DMS 273 treated with DMSO at 0.1 percent for 48 hours (cell line): ENCODE results near the gene PSMD14.

ENCODE experiments used
- DNase-seq: peaks from one replicate; lab custom pipeline; 2025; lab: John Stamatoyannopoulos, UW

PSMD14 gene

DNA sequence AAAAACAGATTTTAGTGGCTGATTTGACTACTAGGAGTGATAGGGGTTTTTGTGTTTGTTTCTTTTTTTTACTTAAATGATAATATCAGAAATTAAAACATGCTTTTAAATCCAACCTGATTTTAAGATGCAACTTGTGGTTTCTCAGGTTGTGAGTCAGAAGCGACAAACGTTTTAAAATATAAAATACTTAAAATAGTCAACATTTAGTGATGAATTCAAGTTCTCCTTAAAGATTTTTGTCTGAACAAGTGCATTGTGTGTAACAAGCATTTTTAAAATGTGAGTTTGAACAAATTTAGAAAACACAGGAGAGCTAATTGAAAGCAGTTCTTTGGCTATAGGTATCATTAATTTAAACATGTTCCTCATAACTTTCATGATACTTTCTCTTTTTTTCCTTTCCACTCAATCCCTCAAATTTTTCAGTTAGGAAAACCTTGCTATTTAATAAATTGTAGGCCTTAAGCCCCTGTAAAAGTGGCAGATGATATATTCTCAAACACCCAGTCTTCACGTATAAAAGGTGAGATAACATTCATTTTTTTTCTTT, 111.5 kb downstream of the PSMD14 start:
- DNase-seq, result no peak

DNA sequence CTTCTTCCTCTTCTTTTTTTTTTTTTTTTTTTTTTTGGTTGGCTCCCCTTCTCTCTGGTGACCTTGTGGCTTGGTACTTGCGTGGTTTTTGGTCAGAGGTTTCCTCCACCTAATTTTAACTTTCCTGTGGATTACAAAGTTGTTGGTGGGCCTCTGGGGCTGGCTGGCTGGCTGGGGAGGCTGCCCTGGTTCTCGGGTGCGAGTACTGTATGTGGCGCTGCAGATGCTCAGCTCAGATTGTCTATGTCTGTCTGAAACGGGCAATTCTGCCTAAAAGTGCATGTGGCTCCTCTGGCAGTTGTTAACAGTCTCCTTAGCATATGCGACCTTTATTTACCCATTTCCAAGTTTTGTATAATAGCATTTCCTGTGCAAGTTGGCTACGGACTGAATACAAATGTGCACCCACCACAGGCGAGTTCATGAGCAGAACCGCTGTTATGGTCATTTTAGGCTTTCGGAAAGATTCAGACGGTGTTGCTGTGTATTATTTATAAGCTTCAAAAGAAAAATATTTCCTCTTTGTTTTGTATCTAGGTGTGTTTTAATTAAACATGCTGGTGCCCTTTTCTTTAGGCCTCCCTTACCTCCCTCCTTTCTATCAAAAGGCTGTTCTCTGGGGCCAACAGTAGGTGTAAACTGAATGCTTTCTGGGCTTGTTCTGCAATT, 112.3 kb downstream of the PSMD14 start:
- no peak for DNase-seq

DNA sequence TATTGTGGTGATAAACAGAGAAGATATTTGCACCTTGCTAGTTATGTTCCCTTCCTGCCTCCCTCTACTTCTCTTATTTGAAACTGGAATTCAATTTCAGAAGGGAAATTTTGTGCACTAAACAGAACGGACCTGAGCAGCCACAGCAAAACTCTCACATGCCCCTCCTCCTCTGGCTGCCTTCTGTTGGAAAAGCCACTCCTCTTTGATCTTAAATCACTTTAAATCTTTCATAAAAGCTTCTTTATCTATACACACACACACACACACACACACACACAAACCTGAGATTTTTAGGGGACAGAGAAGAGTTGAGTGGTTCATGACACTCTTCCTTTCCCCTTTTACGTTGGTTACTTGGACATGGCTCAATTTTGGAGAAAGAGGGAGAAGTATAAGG, 113.5 kb downstream of the PSMD14 start:
- DNase-seq, result no peak

DNA sequence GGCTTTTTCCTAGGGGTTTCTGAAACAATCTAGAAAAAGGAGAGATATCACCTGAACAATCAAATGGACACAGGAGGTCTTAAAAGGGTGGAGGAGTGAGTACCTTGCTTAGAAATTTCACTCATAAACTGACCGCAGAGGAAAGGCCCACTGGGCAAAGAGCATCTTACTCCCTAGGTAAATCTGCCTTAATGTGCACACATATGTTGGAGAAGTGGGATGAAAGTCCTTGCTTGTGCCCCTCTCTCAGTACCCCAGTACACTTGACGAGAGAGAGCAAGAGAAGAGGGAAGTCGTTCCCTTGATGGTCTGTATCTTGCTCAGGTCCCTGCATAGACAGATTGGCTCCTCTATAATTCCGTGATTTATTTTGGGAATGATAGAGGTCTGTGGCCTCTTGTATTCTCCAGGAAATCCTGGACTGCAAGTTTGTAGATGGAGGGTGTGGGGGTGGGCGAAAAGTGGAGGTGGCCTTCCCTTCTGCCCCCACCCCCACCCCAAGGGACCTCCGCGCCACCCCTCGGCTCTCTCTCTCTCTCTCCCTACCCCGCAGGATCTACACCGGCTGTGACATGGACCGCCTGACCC, 114.7 kb downstream of the PSMD14 start:
- no peak for DNase-seq

DNA sequence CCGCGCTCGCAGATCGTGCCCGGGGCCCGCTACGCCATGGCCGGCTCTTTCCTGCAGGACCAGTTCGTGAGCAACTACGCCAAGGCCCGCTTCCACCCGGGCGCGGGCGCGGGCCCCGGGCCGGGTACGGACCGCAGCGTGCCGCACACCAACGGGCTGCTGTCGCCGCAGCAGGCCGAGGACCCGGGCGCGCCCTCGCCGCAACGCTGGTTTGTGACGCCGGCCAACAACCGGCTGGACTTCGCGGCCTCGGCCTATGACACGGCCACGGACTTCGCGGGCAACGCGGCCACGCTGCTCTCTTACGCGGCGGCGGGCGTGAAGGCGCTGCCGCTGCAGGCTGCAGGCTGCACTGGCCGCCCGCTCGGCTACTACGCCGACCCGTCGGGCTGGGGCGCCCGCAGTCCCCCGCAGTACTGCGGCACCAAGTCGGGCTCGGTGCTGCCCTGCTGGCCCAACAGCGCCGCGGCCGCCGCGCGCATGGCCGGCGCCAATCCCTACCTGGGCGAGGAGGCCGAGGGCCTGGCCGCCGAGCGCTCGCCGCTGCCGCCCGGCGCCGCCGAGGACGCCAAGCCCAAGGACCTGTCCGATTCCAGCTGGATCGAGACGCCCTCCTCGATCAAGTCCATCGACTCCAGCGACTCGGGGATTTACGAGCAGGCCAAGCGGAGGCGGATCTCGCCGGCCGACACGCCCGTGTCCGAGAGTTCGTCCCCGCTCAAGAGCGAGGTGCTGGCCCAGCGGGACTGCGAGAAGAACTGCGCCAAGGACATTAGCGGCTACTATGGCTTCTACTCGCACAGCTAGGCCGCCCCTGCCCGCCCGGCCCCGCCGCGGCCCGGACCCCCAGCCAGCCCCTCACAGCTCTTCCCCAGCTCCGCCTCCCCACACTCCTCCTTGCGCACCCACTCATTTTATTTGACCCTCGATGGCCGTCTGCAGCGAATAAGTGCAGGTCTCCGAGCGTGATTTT, 115.5 kb downstream of the PSMD14 start:
- no peak for DNase-seq

DNA sequence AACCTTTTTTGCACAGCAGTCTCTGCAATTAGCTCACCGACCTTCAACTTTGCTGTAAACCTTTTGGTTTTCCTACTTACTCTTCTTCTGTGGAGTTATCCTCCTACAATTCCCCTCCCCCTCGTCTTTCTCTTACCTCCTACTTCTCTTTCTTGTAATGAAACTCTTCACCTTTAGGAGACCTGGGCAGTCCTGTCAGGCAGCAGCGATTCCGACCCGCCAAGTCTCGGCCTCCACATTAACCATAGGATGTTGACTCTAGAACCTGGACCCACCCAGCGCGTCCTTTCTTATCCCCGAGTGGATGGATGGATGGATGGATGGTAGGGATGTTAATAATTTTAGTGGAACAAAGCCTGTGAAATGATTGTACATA, 116.2 kb downstream of the PSMD14 start:
- no peak for DNase-seq

DNA sequence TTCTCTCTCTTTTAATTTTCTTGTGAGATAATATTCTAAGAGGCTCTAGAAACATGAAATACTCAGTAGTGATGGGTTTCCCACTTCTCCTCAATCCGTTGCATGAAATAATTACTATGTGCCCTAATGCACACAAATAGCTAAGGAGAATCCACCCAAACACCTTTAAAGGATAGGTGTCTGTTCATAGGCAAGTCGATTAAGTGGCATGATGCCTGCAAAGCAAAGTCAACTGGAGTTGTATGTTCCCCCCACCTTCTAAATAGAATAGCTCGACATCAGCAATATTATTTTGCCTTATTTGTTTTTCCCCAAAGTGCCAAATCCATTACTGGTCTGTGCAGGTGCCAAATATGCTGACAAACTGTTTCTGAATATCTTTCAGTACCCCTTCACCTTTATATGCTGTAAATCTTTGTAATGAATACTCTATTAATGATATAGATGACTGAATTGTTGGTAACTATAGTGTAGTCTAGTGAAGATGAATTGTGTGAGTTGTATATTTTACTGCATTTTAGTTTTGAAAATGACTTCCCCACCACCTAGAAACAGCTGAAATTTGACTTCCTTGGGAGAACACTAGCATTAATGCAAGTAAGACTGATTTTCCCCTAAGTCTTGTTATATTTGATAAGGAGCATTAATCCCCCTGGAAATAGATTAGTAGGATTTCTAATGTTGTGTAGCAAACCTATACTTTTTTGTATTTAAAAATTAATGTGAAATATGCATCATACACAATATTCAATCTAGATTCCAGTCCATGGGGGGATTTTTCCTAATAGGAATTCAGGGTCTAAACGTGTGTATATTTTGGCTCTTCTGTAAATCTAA, 116.9 kb downstream of the PSMD14 start:
- DNase-seq, result no peak

DNA sequence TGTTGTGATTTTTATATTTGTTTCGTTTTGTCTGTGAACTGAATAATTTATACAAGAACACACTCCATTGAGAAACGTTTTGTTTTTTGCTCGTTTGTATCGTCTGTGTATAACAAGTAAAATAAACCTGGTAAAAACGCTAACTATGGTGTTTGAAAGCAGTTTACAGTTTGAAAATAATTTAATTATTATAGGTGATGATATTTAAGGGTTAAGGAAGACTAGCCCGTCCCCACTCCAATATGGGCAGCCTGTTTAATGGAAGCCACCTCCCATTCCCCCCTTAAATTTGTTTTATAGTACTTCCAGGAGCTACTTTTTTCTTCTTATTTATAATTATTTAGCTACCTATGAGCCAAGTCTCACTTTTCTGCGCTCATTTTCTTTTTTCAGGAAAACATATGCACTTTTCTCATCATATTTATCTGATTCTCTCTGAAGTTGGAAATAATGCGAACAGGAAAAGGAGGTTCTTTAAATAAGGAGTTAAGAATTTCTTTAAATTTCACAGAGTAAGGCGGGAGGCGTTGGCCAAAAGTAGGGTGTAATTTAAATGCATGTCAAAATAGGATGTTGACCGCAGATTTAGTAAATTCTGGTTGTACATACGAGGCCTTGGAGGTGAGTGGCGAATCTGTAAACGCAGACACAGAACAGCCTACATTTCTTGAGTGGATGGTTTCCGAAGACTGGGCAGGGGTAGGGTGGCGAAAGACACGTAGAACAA, 117.7 kb downstream of the PSMD14 start:
- DNase-seq, result no peak

DNA sequence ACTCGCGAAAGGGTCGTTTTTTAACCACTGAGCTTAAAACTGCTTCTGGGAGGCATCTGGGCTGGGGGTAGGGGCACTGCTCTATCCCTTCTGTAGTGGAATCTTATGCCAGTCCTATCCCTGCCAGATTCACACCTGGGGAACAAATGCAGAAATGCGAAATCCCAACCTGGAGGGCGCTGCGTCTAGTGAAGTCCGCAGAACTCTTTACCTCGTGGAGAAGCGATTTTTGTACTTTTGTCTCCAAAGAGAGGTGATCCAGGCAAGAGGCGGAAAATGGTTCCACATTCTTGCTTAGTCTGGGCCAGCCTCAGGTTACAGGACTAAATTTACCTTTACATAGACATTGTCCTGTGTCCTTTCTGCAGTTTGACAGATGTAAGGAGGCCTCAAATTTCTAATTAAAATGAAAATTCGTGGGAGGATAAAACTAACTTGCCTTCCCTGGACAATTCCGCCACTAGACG, 118.3 kb downstream of the PSMD14 start:
- DNase-seq, result no peak

DNA sequence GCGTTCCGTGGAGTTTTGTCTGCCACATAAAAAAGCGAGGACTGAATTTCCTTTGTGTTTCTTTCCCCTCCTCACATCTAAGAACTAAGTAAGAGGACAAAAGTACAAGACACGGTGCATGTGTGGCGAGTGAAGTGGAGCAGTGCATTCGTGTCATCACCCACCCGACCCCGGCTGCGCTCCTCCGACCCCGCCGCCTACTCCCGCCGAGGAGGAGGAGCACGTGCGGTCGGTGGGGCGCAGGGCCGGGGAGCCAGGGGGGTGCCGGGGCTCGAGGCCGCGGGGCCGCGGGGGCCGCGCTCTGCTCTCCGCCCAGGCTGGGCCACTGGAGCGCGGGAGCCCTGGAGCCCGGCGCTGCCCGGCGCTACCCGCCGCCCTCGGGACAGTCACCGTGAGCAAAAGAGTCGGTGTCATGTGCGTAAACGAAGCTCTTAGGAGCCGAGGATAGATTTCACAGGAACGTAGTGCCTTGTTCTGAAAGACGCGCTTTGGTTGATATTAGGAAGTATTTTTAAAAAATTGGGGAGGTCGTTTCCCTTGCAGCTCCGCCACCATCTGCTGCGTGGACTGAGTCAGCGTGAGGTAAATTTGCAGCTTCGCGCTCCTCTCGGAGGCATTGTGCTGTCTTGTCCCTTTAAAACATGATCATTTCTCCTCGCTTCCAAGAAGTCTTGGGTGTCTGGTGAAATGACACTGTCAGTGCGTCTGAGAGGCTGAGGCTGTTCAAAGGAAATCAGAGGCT, 118.9 kb downstream of the PSMD14 start:
- DNase-seq, result no peak

DNA sequence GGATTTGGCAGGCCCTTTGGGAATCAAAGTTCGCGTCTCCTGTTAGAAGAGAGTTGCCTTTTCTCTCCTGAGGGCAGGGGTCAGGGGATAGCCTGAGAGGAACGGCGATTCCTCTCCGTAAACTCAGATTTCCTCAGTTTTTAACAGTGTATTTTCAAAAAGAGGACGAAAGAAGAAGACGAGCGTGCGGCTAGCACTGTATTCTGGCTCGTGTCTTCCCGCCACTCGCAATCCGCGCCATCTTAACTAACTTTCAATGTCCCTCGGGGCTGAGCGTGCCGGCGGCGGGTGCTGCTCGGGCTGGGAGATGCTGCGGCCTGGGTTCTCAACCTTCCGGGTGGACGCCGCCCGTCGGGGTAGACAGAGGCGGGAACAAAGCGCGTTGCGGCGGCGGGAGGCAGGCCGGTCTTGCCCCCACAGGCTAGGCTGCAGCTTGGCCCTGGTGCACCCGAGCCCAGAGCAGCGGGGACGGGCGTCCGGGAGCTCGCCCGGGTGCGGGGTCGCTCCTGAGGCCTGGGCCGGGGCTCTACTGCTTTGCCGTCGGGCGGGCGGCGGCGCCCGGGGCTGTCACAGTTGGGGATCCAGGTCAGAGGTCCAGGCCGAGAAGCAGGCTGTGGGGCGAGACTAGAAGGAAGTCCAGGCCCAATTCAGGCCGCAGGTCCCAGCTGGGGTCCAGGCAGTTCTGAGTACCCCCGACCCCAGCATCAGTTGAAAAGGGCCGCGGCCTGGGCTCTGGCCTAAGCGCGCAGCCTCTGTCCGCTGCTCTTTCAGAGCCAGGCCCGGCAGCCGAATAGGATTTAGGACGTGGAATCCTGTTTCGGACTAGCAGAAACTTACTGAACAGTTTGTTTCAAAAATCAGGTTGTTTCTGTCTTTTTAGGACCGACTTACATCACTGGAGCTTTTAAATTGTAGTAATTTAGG, 119.7 kb downstream of the PSMD14 start:
- DNase-seq, result no peak

DNA sequence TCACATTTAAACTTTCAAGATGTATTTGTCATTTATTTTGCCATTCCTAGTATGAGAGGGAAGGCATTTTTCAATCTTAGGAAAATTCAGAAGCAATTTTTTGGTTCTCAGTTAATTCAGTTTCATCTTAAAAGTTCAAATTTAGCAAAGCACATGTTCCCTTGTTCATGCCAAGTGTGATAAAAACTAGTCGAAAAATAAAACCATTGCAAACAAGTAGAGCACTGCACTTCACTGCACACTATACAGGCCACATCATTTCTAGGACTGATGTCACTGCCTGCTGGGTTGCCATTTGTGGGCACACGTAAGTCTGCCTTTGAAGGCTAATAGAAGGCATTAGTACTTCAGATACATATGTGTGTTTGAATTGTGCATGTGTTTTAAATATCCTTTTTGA, 122.2 kb downstream of the PSMD14 start:
- no peak for DNase-seq

DNA sequence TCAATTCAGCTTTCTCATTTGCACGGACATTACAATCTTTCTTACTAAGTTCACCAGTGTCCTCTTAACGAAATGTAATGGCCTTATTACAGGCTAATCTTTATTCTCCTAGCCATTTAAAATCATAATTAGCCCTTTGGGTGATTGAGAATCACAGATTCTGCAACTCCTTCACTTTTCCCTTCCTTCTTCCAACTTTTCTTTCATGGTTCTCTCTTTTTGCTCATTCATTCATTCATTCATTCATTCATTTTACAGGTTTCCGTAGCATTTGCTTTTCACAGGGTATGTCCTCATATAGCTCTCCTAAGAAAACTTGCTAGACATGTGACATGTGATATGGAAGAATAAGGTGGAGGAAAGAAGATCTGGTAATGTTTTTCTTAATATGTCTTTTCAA, 123.9 kb downstream of the PSMD14 start:
- DNase-seq, result no peak

DNA sequence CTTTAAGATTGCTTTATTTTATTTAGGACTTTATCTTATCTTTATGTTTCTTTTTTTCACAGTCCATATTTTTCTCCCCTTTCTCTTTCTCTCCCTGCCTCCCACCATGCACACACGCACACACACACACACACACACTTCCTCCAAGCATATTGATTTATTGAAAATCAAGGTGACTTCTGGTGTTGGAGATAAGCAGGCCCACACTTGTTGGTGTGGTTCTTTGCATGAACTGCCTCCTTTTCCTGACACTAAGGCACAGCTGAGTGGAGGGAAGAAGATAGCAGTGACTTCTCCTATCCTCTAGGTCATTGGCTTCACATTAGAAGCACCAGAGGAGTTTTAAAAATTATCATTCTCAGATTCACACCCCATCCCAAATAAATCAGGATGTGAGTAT, 125.9 kb downstream of the PSMD14 start:
- no peak for DNase-seq

DNA sequence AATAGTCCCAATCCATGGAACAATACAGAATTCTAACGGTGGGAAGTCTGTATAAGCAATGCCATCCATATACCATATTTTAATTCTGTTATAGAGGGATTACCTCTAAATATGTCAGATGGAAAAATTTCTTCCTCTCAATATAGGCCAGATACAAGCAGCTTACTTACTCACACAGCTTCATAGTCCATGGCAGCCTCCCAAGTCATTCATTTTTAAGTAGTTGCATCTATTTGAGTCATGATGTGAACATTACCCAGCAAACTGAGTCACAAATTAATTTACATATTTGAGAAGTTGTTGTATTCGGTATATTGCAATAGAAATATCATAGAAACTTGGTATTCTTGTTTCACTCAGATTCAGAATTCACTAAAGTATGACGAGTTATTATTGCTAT, 128.2 kb downstream of the PSMD14 start:
- no peak for DNase-seq

DNA sequence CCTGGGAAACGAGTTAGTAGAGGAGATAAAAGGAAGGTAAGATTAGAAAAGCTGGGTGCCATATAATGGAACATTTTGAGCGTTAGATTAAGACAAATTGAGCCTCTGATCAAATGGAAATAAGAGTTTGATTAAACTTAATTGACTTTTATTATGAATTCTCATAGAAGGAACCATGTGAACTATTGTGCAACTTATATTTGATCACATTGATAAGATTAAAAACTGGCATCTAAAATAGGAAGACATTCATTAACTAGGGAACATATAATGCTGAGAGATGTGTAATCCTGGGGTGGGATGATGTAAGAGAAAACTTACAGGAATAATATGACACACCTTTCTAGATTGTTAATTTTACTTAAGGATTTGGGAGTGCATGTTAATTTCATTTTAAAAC, 130.4 kb downstream of the PSMD14 start:
- DNase-seq, result no peak

DNA sequence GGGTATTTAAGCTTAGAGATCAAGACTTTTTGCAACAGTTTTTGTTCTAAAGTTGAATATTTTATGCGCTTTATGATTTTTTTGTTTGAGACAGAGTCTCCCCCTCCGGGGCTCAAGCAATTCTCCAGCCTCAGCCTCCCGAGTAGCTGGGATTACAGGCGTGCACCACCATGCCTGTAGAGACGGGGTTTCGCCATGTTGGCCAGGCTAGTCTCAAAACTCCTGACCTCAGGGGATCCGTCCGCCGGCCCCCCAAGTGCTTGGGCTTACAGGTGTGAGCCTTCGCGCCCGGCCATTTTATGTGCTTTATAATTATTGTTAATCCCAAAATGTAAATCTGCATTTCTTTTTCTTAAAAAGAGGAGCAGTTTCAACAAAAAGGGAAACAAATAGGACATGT, 136.9 kb downstream of the PSMD14 start:
- no peak for DNase-seq

DNA sequence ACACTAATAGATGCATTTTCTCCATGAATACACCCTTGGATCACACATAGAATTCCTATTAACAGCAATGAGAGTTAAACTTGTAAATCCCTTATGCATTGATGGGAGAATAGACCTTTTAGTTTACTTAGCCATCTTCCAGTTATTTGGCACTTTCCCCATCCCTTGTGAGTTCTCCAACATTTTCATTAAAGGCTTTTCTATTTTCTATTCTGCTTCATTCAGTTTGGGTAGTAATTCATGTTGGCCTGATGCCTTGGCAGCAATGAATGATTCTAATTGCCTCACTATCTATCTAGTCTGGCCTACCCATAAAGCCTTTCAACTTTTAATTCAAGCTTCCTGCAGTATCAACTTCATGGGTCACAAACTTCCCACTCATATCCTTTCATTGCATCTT, 140.2 kb downstream of the PSMD14 start:
- DNase-seq, result no peak
